ENCODE measurements around the gene PALD1.
A peak's percentile ranks its signal among the peaks of the same experiment; 100 is the strongest.

The PALD1 gene

GRCh38 chr10:70507966-70508365, 29.4 kb downstream of the PALD1 start:
- DNase-seq (ENCODE audit: low spot score), result no peak

DNA sequence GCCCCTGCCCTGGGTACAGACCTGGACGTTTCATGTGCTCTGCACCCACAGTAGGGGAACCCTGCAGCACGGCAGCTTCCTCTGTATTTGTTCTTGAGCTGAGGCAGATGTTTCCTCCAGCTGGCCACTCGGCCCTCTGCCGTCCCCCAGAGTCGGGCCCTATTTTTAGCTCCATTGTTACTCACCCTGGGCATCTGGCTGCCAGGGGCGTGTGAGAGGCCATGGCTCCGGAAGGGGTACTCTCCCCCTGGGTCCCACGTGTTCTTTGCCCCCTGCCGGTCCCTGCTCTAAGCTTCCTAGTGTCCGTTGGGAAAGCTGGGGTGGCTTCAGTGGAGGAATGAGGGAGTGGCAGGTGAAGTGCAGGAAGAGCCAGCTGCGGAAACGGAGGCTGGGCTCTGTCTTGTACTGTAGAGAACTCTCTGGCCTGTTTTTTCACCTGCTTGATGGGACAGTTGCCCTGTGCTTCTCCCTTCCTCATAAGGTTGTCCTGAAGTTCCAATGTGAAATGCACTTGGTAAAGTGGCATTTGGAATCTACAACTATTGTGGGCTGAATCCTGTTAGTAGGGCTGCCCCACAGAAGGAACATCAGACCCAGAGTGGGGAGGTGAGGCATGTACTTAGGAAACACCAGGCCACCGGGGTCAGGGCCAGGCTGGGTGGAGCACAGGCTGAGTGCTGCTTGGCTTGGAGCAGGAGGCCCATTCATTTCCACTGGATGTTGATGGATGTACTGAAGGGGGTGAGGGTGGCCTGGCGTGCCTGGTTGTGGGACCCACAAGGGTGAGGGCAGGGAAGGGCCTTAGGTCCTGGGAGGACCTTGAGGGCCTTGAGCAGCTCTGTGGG, 30.6 kb downstream of the PALD1 start:
- DNase-seq (ENCODE audit: low spot score), result peak; percentile 62

DNA sequence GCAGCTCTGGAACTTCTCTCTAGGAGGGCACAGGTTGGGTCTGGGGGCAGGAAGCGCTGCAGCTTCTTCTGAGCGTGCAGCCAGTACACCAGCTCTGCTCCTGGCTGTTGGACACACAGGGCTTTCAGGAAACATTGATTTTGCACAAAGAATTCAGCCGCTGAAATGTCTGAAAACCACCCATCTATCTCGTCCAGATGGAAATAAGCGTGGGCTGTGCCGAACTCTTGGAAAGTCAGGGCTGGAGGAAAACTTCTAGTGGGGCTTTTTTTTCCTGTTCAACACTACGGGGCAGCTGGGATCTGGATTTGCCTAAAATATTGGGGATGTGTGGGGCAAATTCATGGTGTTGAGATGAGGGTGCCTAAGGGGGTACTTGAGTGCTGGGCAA, 31.2 kb downstream of the PALD1 start:
- DNase-seq (ENCODE audit: low spot score), result no peak

GRCh38 chr10:70510453-70510852, 31.9 kb downstream of the PALD1 start:
- no peak for DNase-seq (ENCODE audit: low spot score)

DNA sequence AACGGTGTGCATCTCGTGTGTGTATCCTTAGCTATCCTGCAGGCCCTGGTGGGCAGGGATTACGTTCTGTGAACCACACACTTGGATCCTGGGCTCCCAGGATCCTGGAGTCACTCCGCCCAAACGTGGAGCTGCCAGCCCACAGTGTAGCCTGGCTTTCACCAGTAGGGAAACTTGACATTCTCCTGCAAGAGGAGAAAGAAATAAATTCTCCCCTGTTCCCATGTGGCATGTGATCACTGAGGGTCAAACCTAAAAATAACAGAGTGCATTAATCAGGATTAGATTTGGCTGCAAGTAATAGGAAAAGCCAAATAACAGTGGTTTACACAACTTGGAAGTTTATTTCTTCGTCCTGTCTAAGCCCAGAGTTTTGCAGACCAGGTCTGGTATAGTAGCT, 32.3 kb downstream of the PALD1 start:
- DNase-seq (ENCODE audit: low spot score), result no peak

DNA sequence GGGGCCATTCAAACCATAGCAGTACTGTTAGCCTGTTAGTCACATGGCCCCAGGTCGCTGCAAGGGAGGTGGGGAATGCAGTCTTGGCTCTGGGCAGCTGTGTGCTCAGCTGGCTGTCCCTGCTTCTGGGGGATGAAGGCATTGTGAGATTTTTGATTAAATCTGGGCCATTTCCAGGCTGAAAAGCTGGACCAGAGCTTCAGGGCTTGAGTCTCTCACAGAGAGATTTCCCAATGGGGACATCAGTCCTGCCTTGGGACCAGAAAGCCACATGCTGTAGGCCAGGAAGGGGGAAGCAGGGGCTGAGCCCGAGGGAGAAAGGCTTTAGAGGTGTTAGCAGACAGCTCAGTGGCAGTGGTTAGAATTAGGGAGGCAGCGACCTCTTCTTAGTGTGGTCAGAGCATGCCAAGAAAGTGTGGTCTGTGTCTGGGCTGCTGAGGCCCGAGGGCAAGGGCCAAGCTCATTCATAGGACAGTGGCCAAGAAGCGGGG, 33.6 kb downstream of the PALD1 start:
- DNase-seq (ENCODE audit: low spot score), result no peak

DNA sequence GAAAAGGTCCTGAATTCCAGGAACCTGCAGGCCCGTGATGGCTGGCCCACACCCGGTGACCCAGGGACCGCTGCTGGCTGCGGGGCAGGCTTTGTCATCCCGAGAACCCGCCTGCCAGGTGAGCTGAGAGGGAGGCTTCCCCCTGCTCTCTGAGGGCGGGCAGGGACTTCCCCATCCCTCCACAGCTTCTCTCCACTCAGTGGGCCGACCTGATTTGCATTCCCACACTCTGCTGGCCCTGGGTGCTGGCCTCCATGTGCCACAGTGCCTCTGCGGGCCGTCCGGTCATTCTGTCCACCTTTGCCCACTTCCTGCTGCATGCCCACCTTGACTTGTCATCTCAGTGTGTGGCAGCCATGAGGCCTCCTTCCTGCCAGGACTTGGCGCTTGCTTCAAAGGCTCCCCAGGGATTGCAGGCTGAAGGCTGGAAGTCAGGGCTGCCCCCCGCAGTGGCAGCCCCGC, 35.3 kb downstream of the PALD1 start:
- no peak for DNase-seq (ENCODE audit: low spot score)

DNA sequence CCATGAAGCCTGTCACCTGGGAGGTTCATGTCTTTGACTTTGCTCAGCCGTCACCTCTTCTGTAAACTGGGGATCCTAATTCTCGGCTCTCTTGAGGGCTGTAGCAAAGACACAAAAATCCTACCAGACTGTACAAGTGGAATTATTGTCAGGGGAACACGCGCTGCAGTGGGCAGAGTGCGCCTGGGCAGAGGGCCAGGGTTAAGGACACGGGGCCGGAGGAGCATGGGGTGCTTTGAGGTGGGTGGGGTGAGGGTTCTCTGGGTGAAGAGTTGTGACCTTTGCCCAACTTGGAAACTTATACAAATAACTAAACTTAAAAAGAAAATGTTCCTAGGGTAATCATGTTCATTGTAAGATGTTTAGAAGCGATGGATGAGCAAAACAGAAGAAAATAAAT, 36.0 kb downstream of the PALD1 start:
- DNase-seq (ENCODE audit: low spot score), result no peak

DNA sequence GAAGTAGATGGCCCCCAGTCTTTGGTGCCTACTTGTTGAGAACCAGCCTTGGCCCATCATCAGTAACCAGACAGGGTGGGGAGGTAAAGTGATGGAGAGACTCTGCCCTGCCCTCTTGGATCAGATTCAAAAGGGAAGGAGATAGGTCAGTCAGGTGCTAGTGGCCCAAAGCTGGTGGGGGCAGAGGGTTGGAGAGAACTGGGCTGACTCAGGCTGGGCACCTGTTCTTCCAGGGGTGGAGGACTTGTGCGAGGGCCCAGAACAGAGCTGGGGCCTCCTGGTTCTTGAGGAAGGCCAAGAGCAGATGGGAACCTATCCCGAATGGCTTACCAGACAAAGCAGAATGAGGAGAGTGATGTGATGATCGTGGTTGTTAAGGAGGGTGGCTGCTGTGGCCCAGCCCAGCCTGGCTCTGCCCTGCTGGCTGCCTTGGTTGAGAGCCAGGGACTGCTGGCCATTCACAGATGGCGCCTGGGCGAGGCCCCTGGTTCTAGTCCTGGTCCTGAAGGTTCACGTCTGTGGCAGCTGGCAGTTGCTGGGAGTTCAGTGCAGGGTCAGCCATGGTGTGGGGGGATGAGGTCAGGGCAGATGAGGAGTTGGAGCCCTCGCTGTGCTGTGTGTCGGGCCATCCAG, 36.6 kb downstream of the PALD1 start:
- DNase-seq (ENCODE audit: low spot score), result no peak

- no peak for DNase-seq (ENCODE audit: low spot score)
Measured at GRCh38 chr10:70518695-70519094, 40.1 kb downstream of the PALD1 start.

- no peak for DNase-seq (ENCODE audit: low spot score)
Measured at GRCh38 chr10:70523057-70523456, 44.5 kb downstream of the PALD1 start.

DNA sequence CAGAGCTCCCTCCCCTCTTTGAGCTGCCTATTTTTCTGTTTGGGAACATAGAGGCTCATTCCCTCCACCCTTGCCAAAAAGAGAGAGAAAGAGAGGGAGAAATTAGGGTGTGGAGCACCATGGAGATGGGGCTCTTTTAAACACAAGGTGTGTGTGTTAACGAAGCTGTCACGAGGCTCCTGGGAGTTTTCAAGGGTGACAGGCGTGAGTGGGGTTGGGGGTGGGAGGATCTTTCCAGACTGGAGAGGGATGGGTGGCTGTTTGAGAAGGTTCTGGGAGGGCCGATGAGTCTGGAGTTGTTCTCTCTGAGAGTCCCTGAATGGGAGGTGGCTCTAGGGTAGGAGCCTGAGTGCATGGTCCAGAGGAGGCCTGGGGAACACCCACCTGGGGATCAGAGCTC, 45.0 kb downstream of the PALD1 start:
- DNase-seq (ENCODE audit: low spot score), result no peak

GRCh38 chr10:70528314-70528713, 49.7 kb downstream of the PALD1 start:
- DNase-seq (ENCODE audit: low spot score), result no peak

DNA sequence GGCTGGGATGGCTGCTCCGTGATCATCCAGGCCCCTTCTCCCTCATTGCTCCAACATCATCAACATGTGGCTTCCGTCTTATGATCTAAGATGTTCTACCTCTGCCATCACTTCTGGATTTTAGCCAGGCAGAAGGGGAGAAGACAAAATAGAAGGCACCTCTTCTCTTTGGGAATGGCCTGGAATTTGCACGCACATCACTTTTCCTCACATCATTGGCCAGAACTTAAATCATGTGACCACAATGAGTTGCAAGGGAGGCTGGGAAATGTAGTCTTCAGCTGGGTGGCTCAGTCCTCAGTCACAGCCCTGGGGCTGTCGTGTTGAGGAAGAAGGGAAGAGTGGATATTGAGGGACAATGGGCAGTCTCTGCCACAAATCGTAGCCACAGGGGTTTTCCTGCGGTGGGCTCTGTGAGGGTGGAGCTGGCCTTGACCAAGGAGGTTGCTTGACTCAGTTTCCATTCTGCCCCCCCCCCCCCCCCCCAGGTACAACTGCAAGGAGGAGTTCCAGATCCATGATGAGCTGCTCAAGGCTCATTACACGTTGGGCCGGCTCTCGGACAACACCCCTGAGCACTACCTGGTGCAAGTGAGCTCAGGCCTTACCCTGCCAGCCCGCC, 50.3 kb downstream of the PALD1 start:
- DNase-seq (ENCODE audit: low spot score), result no peak

- DNase-seq (ENCODE audit: low spot score), result no peak
Measured at GRCh38 chr10:70529848-70530247, 51.3 kb downstream of the PALD1 start.

DNA sequence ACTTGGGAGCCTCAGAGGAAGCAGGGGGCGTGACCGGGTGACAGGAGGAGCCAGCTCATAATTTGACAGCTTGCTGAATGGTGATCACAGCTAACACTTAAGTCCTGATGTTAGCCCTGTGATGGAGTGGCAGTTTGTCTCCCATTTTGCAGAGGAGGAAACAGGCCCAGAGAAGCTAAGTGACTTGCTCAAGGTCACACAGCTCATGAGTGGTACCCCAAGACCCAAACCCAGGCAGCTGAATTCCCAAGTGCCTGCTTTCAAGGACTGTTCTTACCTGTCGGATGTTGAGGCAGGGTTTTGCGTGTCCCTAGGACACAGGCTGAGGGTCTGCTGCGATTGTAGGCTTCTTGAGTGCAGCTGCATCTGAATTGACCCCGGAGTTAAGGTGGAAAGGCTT, 51.7 kb downstream of the PALD1 start:
- no peak for DNase-seq (ENCODE audit: low spot score)

DNA sequence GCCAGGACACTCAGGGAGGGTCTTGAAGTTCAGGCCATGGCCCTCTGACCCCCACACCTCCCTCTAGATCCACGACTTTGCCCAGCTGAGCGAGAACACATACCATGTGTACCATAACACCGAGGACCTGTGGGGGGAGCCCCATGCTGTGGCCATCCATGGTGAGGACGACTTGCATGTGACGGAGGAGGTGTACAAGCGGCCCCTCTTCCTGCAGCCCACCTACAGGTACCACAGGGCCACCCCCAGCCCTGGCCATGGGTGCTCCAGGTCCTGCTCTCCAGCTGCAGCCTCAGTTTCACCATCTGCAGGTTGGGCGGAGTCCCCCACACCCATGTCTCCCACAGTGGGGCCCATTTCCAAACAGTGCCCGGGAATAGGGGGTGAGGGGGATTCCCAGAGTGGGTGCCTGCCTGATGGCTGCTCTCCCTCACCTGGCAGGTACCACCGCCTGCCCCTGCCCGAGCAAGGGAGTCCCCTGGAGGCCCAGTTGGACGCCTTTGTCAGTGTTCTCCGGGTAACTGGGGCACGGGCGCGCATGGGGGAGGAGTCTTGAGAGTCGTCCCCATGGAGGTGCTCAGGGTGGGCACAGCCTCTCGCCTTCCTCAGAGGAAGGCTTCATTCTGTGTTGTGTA, 54.1 kb downstream of the PALD1 start:
- no peak for DNase-seq (ENCODE audit: low spot score)

DNA sequence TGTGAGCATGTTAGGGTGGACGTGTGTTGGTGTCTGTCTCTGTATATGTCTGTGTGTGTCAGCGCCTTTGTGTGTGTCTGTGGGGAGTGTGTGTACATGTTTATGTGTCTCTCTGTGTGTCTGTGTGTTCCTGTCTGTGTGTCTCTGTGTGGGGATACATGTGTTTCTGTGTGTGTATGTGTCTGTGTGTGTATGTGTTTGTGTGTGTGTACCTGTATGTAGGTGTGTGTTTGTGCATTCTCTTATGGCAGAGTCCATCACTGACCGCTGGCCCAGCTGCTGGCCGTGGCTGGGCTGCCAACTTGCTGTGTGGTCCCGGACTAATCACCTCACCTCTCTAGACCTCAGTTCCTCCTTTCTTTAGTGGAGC, 54.6 kb downstream of the PALD1 start:
- DNase-seq (ENCODE audit: low spot score), result no peak

DNA sequence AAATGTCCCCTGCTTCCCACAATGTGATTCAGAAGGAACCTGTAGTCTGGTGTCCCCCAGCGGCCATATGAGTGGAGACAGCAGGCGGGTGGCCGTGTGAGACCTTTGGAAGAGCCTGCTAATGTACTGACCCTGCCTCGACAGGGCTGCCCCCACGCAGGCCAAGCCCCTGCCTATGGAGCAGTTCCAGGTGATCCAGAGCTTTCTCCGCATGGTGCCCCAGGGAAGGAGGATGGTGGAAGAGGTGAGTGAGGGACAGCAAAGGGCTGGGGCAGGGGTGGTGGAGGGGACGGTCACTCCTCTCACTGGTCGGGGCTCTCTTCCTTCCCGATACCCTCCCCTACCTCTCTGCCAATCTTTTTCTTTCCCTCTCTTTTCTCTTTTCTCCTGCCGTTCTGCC, 55.7 kb downstream of the PALD1 start:
- DNase-seq (ENCODE audit: low spot score), result no peak

DNA sequence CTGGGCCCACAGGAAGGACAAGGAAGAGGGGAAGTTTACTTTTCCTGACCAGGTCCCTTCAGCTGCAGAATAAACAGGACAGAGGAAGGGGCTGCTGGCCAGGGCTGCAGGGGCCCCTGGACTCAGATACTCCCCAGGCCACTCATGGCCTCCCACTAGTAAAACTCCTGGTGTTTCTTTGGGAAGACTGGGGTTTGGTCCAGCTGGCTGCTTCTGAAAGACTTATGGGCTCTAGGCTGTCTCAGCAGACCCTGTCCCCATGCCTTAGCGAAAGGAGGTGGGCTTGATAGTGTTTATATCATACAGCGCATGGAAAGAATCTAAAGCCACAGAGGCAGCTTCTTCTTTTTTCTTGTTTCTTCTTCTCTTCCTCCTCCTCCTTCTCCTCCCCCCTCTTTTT, 56.4 kb downstream of the PALD1 start:
- no peak for DNase-seq (ENCODE audit: low spot score)

- no peak for DNase-seq (ENCODE audit: low spot score)
Measured at GRCh38 chr10:70535451-70535850, 56.9 kb downstream of the PALD1 start.

DNA sequence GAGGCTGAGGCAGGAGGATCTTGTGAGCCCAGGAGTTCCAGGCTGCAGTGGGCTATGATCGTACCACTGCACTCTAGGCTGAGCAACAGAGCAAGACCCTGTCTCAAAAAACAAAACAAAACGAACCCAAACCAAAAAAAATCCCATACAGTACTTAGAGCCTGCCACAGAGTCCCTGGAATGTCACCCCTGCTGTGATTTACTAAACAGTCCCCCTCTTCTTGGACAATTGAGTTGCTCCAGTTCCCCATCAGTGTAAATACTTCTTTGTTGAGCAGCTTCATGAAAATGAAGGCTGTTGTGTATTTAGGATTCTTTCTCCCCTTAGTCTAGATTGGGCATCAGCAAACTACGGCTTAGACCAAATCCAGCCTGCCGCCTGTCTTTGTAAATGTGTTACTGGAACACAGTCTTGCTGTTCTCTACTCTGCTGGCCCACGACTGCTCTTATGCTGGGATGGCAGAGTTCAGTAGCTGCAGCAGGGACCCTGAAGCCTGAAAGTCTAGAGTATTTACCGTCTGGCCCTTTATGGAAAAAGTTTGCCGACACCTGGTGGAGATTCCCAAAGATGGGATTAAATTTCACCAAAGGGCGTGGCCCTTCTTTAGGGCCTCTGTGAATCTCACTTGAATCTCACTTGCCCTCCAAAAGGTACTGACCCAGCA, 57.8 kb downstream of the PALD1 start:
- no peak for DNase-seq (ENCODE audit: low spot score)

All from pons (tissue), 1 donor.